Activated naive CD4-positive, alpha-beta T cell treated with anti-CD3 and anti-CD28 coated beads for 36 hours (primary cell): ENCODE measurements around the gene ZP1. TPM values are rescaled to one million over a fixed set of nuclear protein-coding genes. Genes with fewer than 3 reads are reported as not detected.
"Not testable (repeated sequence)": the region's sequence is repeated elsewhere in the genome, so short reads cannot be mapped to it uniquely, and the experiment has no call there.

ENCODE experiments used
- CTCF ChIA-PET: fragments of 350-600 bp; sonication (Branson Sonifier 250); formaldehyde crosslinking; loops from one replicate; lab custom pipeline; 2021; ENCODE audit warnings: antibody characterized with exemption; lab: Charles Lee
- DNase-seq: peaks from one replicate; pipeline ENCODE4 v3.0.0-alpha.2; 2020
- H3K27ac Mint-ChIP-seq: one replicate; pipeline ENCODE4 v1.8.0; 2021; ENCODE audit warnings: mild to moderate bottlenecking, mixed read lengths
- H3K27me3 Mint-ChIP-seq: one replicate; pipeline ENCODE4 v1.8.0; 2021; ENCODE audit warnings: low read depth, mixed read lengths
- H3K36me3 Mint-ChIP-seq: one replicate; pipeline ENCODE4 v1.8.0; 2021; ENCODE audit warnings: low read depth, mixed read lengths
- H3K4me1 Mint-ChIP-seq: one replicate; pipeline ENCODE4 v1.8.0; 2021; ENCODE audit warnings: low read depth, mixed read lengths
- H3K4me3 Mint-ChIP-seq: one replicate; pipeline ENCODE4 v1.8.0; 2021; ENCODE audit warnings: mild to moderate bottlenecking, moderate library complexity, mixed read lengths
- H3K9me3 Mint-ChIP-seq: one replicate; pipeline ENCODE4 v1.8.0; 2021; ENCODE audit warnings: mixed read lengths
- intact Hi-C: fragments of 100-400 bp; cut with micrococcal nuclease; formaldehyde crosslinking; loops from one replicate; pipeline ENCODE4 v1.15.1; 2023
- total RNA-seq, 2 experiments: library from RNA; stranded (reverse); gene quantifications; one replicate each; pipeline ENCODE4 v1.2.3, GENCODE V29; 2021

The ZP1 gene
- total RNA-seq, result not detected

- H3K4me1 Mint-ChIP-seq, result no peaks in the 10 kb centered on the region
- CTCF ChIA-PET, result interaction anchor here (1.5 kb wide), 1 partner anchor 36 kb away, joined by 4 read pairs; no protein-coding TSS in a partner anchor
- no peak for DNase-seq
- no peaks in the 10 kb centered on the region for H3K27me3 Mint-ChIP-seq
- H3K27ac Mint-ChIP-seq, result no peak within 1 kb of the TSS
- intact Hi-C loops, result no loop called here
- no peaks in the 10 kb centered on the region for H3K9me3 Mint-ChIP-seq
- H3K36me3 Mint-ChIP-seq, result no peaks in the 10 kb centered on the region
- H3K4me3 Mint-ChIP-seq, result no peak within 1 kb of the TSS
Measured at GRCh38 chr11:60866911-60867870, at the start of gene ZP1. ZP1 (plus strand) TSS chr11:60867542; CDS start chr11:60867562, 20 bp downstream.

GRCh38 chr11:60818057-60818456 lies 49.3 kb upstream of the ZP1 start:
- intact Hi-C loops, result no loop called here
- H3K27me3 Mint-ChIP-seq, result no peaks in the 10 kb centered on the region
- CTCF ChIA-PET, result no interaction called here

GRCh38 chr11:60821827-60822599 lies 45.3 kb upstream of the ZP1 start:
- no peak for DNase-seq
- no peaks in the 10 kb centered on the region for H3K27me3 Mint-ChIP-seq
- intact Hi-C loops, result no loop called here
- CTCF ChIA-PET, result interaction anchor here (1.2 to 4.8 kb wide), 4 partner anchors 9 to 365 kb away, joined by 3 to 29 read pairs (median 6); no protein-coding TSS in a partner anchor
- peaks cover 4% of the 10 kb centered on the region for H3K9me3 Mint-ChIP-seq
- no peaks in the 10 kb centered on the region for H3K36me3 Mint-ChIP-seq
- no peaks in the 10 kb centered on the region for H3K4me1 Mint-ChIP-seq
- no peak overlapping the region for H3K27ac Mint-ChIP-seq
- H3K4me3 Mint-ChIP-seq, result no peak overlapping the region

More at GRCh38 chr11:60818057-60818456, 49.3 kb upstream of the ZP1 start:
- DNase-seq, result no peak
- Mint-ChIP-seq H3K36me3 (no peaks in the 10 kb centered on the region), H3K9me3 (peaks cover 8% of the 10 kb centered on the region), H3K27ac (no peak overlapping the region), H3K4me3 (no peak overlapping the region), H3K4me1 (no peaks in the 10 kb centered on the region)

- CTCF ChIA-PET, result interaction anchor here (1.2 to 1.4 kb wide), 2 partner anchors 76 to 364 kb away, joined by 3 read pairs; no protein-coding TSS in a partner anchor
- H3K36me3 Mint-ChIP-seq, H3K4me3 Mint-ChIP-seq: not testable (repeated sequence)
Measured at GRCh38 chr11:60823745-60824306, 43.5 kb upstream of the ZP1 start.

GRCh38 chr11:60825118-60825517 lies 42.2 kb upstream of the ZP1 start:
- H3K4me1 Mint-ChIP-seq, result no peaks in the 10 kb centered on the region

More at GRCh38 chr11:60823745-60824306, 43.5 kb upstream of the ZP1 start:
- H3K27ac Mint-ChIP-seq, intact Hi-C loops, H3K27me3 Mint-ChIP-seq, H3K4me1 Mint-ChIP-seq, DNase-seq, H3K9me3 Mint-ChIP-seq: not testable (repeated sequence)

GRCh38 chr11:60825790-60826189 lies 41.6 kb upstream of the ZP1 start:
- CTCF ChIA-PET, result interaction anchor here (0.7 kb wide), 2 partner anchors 566 to 658 kb away, joined by 3 to 6 read pairs; no protein-coding TSS in a partner anchor
- Mint-ChIP-seq H3K4me3 (no peak overlapping the region), H3K27me3 (no peaks in the 10 kb centered on the region), H3K4me1 (no peaks in the 10 kb centered on the region), H3K27ac (no peak overlapping the region), H3K36me3 (no peaks in the 10 kb centered on the region), H3K9me3 (no peaks in the 10 kb centered on the region)
- intact Hi-C loops, result no loop called here
- DNase-seq, result no peak

More at GRCh38 chr11:60825118-60825517, 42.2 kb upstream of the ZP1 start:
- Mint-ChIP-seq H3K9me3 (no peaks in the 10 kb centered on the region), H3K27ac (no peak overlapping the region), H3K4me3 (no peak overlapping the region), H3K36me3 (no peaks in the 10 kb centered on the region), H3K27me3 (no peaks in the 10 kb centered on the region)
- DNase-seq, result no peak
- intact Hi-C loops, result no loop called here
- CTCF ChIA-PET, result interaction anchor here (0.7 to 1.4 kb wide), 3 partner anchors 75 to 659 kb away, joined by 3 to 6 read pairs (median 3); no protein-coding TSS in a partner anchor

- H3K9me3 Mint-ChIP-seq, result no peaks in the 10 kb centered on the region
- intact Hi-C loops, result loop anchor here (1.0 to 5.0 kb wide), 7 partner anchors 53 to 555 kb away; no protein-coding TSS in a partner anchor
- DNase-seq, result no peak
- CTCF ChIA-PET, result interaction anchor here (0.7 to 7.5 kb wide), 40 partner anchors 10 to 564 kb away, joined by 3 to 72 read pairs (median 6); partner anchors contain the start of genes CCDC86, PTGDR2 and VWCE
- H3K4me1 Mint-ChIP-seq, result no peaks in the 10 kb centered on the region
- no peak overlapping the region for H3K4me3 Mint-ChIP-seq
- no peaks in the 10 kb centered on the region for H3K36me3 Mint-ChIP-seq
- H3K27ac Mint-ChIP-seq, result no peak overlapping the region
- no peaks in the 10 kb centered on the region for H3K27me3 Mint-ChIP-seq
Measured at GRCh38 chr11:60830478-60831142, 36.7 kb upstream of the ZP1 start.

GRCh38 chr11:60831143-60831500 lies 36.2 kb upstream of the ZP1 start:
- CTCF ChIA-PET, result interaction anchor here (0.6 to 7.5 kb wide), 49 partner anchors 9 to 563 kb away, joined by 3 to 72 read pairs (median 5); partner anchors contain the start of genes CCDC86, PTGDR2 and VWCE
- no peak overlapping the region for H3K27ac Mint-ChIP-seq
- H3K27me3 Mint-ChIP-seq, result no peaks in the 10 kb centered on the region
- H3K4me1 Mint-ChIP-seq, result no peaks in the 10 kb centered on the region
- intact Hi-C loops, result loop anchor here (1.0 to 5.0 kb wide), 7 partner anchors 54 to 554 kb away; no protein-coding TSS in a partner anchor
- no peaks in the 10 kb centered on the region for H3K9me3 Mint-ChIP-seq
- no peaks in the 10 kb centered on the region for H3K36me3 Mint-ChIP-seq
- peak; percentile 90 for DNase-seq
- H3K4me3 Mint-ChIP-seq, result no peak overlapping the region

GRCh38 chr11:60831501-60832079 lies 35.8 kb upstream of the ZP1 start:
- no peaks in the 10 kb centered on the region for H3K4me1 Mint-ChIP-seq
- no peak for DNase-seq
- no peaks in the 10 kb centered on the region for H3K36me3 Mint-ChIP-seq
- no peak overlapping the region for H3K4me3 Mint-ChIP-seq
- intact Hi-C loops, result loop anchor here (1.0 to 5.0 kb wide), 7 partner anchors 54 to 554 kb away; no protein-coding TSS in a partner anchor
- no peaks in the 10 kb centered on the region for H3K9me3 Mint-ChIP-seq
- H3K27me3 Mint-ChIP-seq, result no peaks in the 10 kb centered on the region
- H3K27ac Mint-ChIP-seq, result no peak overlapping the region
- CTCF ChIA-PET, result interaction anchor here (0.6 to 7.5 kb wide), 49 partner anchors 9 to 563 kb away, joined by 3 to 72 read pairs (median 5); partner anchors contain the start of genes CCDC86, PTGDR2 and VWCE

GRCh38 chr11:60834742-60835533 lies 32.4 kb upstream of the ZP1 start:
- H3K4me1 Mint-ChIP-seq, result no peaks in the 10 kb centered on the region
- H3K36me3 Mint-ChIP-seq, result no peaks in the 10 kb centered on the region
- H3K27ac Mint-ChIP-seq, result no peak overlapping the region
- no peak overlapping the region for H3K4me3 Mint-ChIP-seq
- no peak for DNase-seq
- intact Hi-C loops, result loop anchor here (5.0 kb wide), 2 partner anchors 58 to 187 kb away; no protein-coding TSS in a partner anchor
- CTCF ChIA-PET, result interaction anchor here (0.6 to 7.5 kb wide), 5 partner anchors 53 to 551 kb away, joined by 3 to 72 read pairs (median 4); no protein-coding TSS in a partner anchor
- no peaks in the 10 kb centered on the region for H3K27me3 Mint-ChIP-seq
- no peaks in the 10 kb centered on the region for H3K9me3 Mint-ChIP-seq
